Endodermal cell (in vitro differentiated cells): Measurements from ENCODE around the gene CAMTA1. TPM values are rescaled to one million over a fixed set of nuclear protein-coding genes. Genes with fewer than 3 reads are reported as not detected.

Source experiments
- DNase-seq: peaks from one replicate; pipeline ENCODE4 v3.0.0-alpha.2; 2017
- H3K27ac ChIP-seq: 2 replicates; pipeline ENCODE4 v1.5.1; 2013; ENCODE audit warnings: mild to moderate bottlenecking, low read depth, low read length, moderate library complexity
- H3K27me3 ChIP-seq: 2 replicates; pipeline ENCODE4 v1.6.1; 2013; ENCODE audit warnings: mild to moderate bottlenecking, low read length, moderate library complexity; ENCODE audit not compliant: insufficient read depth, control insufficient read depth, poor library complexity, severe bottlenecking
- H3K36me3 ChIP-seq: 2 replicates; pipeline ENCODE4 v1.7.0; 2013; ENCODE audit warnings: mild to moderate bottlenecking, low read length, moderate library complexity; ENCODE audit not compliant: control insufficient read depth, insufficient read depth
- H3K4me1 ChIP-seq: one replicate; pipeline ENCODE4 v1.7.0; 2013; ENCODE audit warnings: low read length; ENCODE audit not compliant: control insufficient read depth, insufficient read depth
- H3K4me3 ChIP-seq: 2 replicates; pipeline ENCODE4 v1.5.1; 2013; ENCODE audit warnings: mild to moderate bottlenecking, low read length, moderate library complexity
- H3K9ac ChIP-seq: 2 replicates; pipeline ENCODE4 v1.6.1; 2013; ENCODE audit warnings: mild to moderate bottlenecking, low read length, moderate library complexity; ENCODE audit not compliant: poor library complexity, severe bottlenecking; ENCODE audit errors: extremely low read depth
- H3K9me3 ChIP-seq: 2 replicates; pipeline ENCODE4 v1.6.1; 2013; ENCODE audit warnings: mild to moderate bottlenecking, low read length, moderate library complexity; ENCODE audit not compliant: control insufficient read depth
- H3K27ac Mint-ChIP-seq: 2 replicates; pipeline ENCODE4 v1.8.0; 2020; ENCODE audit warnings: mixed read lengths
- H3K27me3 Mint-ChIP-seq: 2 replicates; pipeline ENCODE4 v1.8.0; 2021; ENCODE audit warnings: mild to moderate bottlenecking, mixed read lengths; ENCODE audit not compliant: insufficient read depth
- H3K36me3 Mint-ChIP-seq: 2 replicates; pipeline ENCODE4 v1.8.0; 2020; ENCODE audit warnings: low read depth, mixed read lengths
- H3K4me1 Mint-ChIP-seq: 2 replicates; pipeline ENCODE4 v1.8.0; 2020; ENCODE audit warnings: mixed read lengths
- H3K4me3 Mint-ChIP-seq: 2 replicates; pipeline ENCODE4 v1.8.0; 2020; ENCODE audit warnings: mild to moderate bottlenecking, moderate library complexity, mixed read lengths
- H3K9me3 Mint-ChIP-seq: 2 replicates; pipeline ENCODE4 v1.8.0; 2020; ENCODE audit warnings: mild to moderate bottlenecking, mixed read lengths
- CTCF ChIP-seq: fragments of 200-600 bp; sonication (generic); conservative IDR thresholded peaks from 2 replicates; pipeline ENCODE4 v1.5.0; 2021; ENCODE audit warnings: antibody characterized with exemption, mild to moderate bottlenecking
- WGBS, 2 experiments: methylation state at CpG; one replicate each; pipeline versions ENCODE4 v1.1.5 to v1.1.7; 2013; ENCODE audit warnings: missing lambda C conversion rate in 2 of 2, mixed read lengths in 1 of 2; ENCODE audit not compliant: insufficient coverage in 1 of 2, insufficient read length in 1 of 2; 5-methylcytosine and 5-hydroxymethylcytosine counted together
- total RNA-seq, 2 donors: library from RNA; stranded (reverse); fragmentation: NEBNext Ultra II Directional in 1 of 2; extraction: Animal tissue kit (Norgen Biotek cat#: 25700) in 1 of 2; gene quantifications; 2 replicates in 1 of 2; 3 replicates in 1 of 2; pipeline ENCODE4 v1.2.1, GENCODE V29; 2021

The CAMTA1 gene
- total RNA-seq, 2 donors from 2014 or later, result 123 to 137 TPM

GRCh38 chr1:7555391-7556185 is 770.3 kb downstream of the CAMTA1 start:
- Histone ChIP-seq H3K4me1 (no peaks in the 10 kb centered on the region), H3K4me3 (no peak overlapping the region), H3K9me3 (no peaks in the 10 kb centered on the region), H3K27me3 (no peaks in the 10 kb centered on the region), H3K27ac (no peak overlapping the region), H3K36me3 (no peaks in the 10 kb centered on the region), H3K9ac (no peak overlapping the region)
- H3K4me3 Mint-ChIP-seq, result no peak overlapping the region
- H3K4me1 Mint-ChIP-seq, result peaks cover 31% of the 10 kb centered on the region
- 68 to 88% methylated on average over 4 to 12 of the region's 12 CpGs for WGBS, 2 experiments
- H3K36me3 Mint-ChIP-seq, result no peaks in the 10 kb centered on the region
- peaks cover 31% of the 10 kb centered on the region for H3K27me3 Mint-ChIP-seq
- TF ChIP-seq CTCF, result no peak
- DNase-seq, result no peak
- H3K27ac Mint-ChIP-seq, result no peak overlapping the region
- H3K9me3 Mint-ChIP-seq, result peaks cover 3% of the 10 kb centered on the region

GRCh38 chr1:7557301-7557891 is 772.1 kb downstream of the CAMTA1 start:
- H3K4me3 Mint-ChIP-seq, result no peak overlapping the region
- no peak for DNase-seq
- TF ChIP-seq CTCF, result no peak
- H3K27me3 Mint-ChIP-seq, result peaks cover 31% of the 10 kb centered on the region
- no peaks in the 10 kb centered on the region for H3K36me3 Mint-ChIP-seq
- Histone ChIP-seq H3K9me3 (no peaks in the 10 kb centered on the region), H3K4me3 (no peak overlapping the region), H3K4me1 (no peaks in the 10 kb centered on the region), H3K27ac (no peak overlapping the region), H3K27me3 (no peaks in the 10 kb centered on the region), H3K36me3 (no peaks in the 10 kb centered on the region), H3K9ac (no peak overlapping the region)
- peaks cover 3% of the 10 kb centered on the region for H3K9me3 Mint-ChIP-seq
- 90 to 95% methylated on average over 7 to 10 of the region's 10 CpGs for WGBS, 2 experiments
- no peak overlapping the region for H3K27ac Mint-ChIP-seq
- peaks cover 24% of the 10 kb centered on the region for H3K4me1 Mint-ChIP-seq

- no peak for TF ChIP-seq CTCF
- H3K4me1 ChIP-seq, result no peaks in the 10 kb centered on the region
- 82 to 86% methylated on average over 4 to 16 of the region's 16 CpGs for WGBS, 2 experiments
- H3K27ac ChIP-seq, result no peak overlapping the region
- DNase-seq, result no peak
- Mint-ChIP-seq H3K27me3 (peaks cover 31% of the 10 kb centered on the region), H3K4me3 (no peak overlapping the region), H3K4me1 (peaks cover 24% of the 10 kb centered on the region), H3K9me3 (peaks cover 3% of the 10 kb centered on the region), H3K36me3 (no peaks in the 10 kb centered on the region), H3K27ac (no peak overlapping the region)
- H3K27me3 ChIP-seq, result no peaks in the 10 kb centered on the region
- H3K9me3 ChIP-seq, result no peaks in the 10 kb centered on the region
- no peak overlapping the region for H3K4me3 ChIP-seq
- no peaks in the 10 kb centered on the region for H3K36me3 ChIP-seq
- no peak overlapping the region for H3K9ac ChIP-seq
These were observed 772.8 kb downstream of the CAMTA1 start for GRCh38 chr1:7558041-7558461.
